ENCODE data around the gene MTFP1.

GRCh38 chr22:30380011-30380410 lies 45.6 kb upstream of the MTFP1 start:
- TF ChIP-seq CTCF (IDR thresholded peaks at IDR 0.05) = no peak
- TF ChIP-seq EZH2 (IDR thresholded peaks at IDR 0.05; ENCODE audit: borderline replicate concordance, insufficient read depth, low read depth, low read length, poor library complexity, severe bottlenecking) = no peak

All from B cell (primary cell).